Endothelial cell of umbilical vein (primary cell): ENCODE results near the gene SOX15. TPM values are rescaled to one million over a fixed set of nuclear protein-coding genes. Genes with fewer than 3 reads are reported as not detected.
A peak's percentile ranks its signal among the peaks of the same experiment; 100 is the strongest.

Source experiments
- BruUV-seq: library from RNA; stranded (reverse); fragments of 400-500 nt; replicated peaks from 2 replicates; lab custom pipeline; 2021; lab: Mats Ljungman, UMichigan
- CTCF ChIA-PET: fragments of 300-600, 350-600 bp; sonication (Branson Sonifier 250); formaldehyde crosslinking; loops from one replicate; lab custom pipeline; 2021; ENCODE audit warnings: antibody characterized with exemption, inconsistent platforms; lab: Charles Lee
- POLR2A ChIA-PET: fragments of 300-600, 350-600 bp; sonication (Branson Sonifier 250); formaldehyde crosslinking; loops from one replicate; lab custom pipeline; 2021; ENCODE audit warnings: antibody characterized with exemption, inconsistent platforms; lab: Charles Lee
- DNase-seq: peaks from one replicate; pipeline ENCODE4 v3.0.0-alpha.2; 2011; ENCODE audit warnings: low read depth, low spot score
- FAIRE-seq: peaks from 2 replicates; lab custom pipeline; 2011; peaks lifted over from hg19 to GRCh38; lab: Jason Lieb, UNC
- H2AFZ ChIP-seq: 2 replicates; pipeline ENCODE4 v1.6.0; 2012; ENCODE audit warnings: low read depth, low read length, control low read depth, inconsistent platforms
- H3K27ac ChIP-seq: 2 replicates; pipeline ENCODE4 v1.5.1; 2011; ENCODE audit warnings: low read depth, mild to moderate bottlenecking, control low read depth, low read length, moderate library complexity; ENCODE audit not compliant: insufficient read depth
- H3K27me3 ChIP-seq, 2 experiments: 2 replicates each; pipeline versions ENCODE4 v1.6.0 to v1.6.1; 2011; ENCODE audit warnings: low read length in 2 of 2, mixed read lengths in 1 of 2; ENCODE audit not compliant: control insufficient read depth in 2 of 2, insufficient read depth in 2 of 2
- H3K36me3 ChIP-seq, 2 experiments: 2 replicates in 1 of 2; 3 replicates in 1 of 2; pipeline ENCODE4 v1.5.1; 2011; ENCODE audit warnings: low read length in 2 of 2, mild to moderate bottlenecking in 1 of 2, moderate library complexity in 1 of 2; ENCODE audit not compliant: control insufficient read depth in 2 of 2, insufficient read depth in 2 of 2; ENCODE audit errors: extremely low read depth in 1 of 2
- H3K4me1 ChIP-seq: 3 replicates; pipeline ENCODE4 v1.5.1; 2011; ENCODE audit warnings: mild to moderate bottlenecking, low read length; ENCODE audit not compliant: control insufficient read depth, insufficient read depth; ENCODE audit errors: extremely low read depth
- H3K4me2 ChIP-seq: 2 replicates; pipeline ENCODE4 v1.6.1; 2011; ENCODE audit warnings: low read length, control low read depth, mixed read lengths; ENCODE audit not compliant: insufficient read depth
- H3K4me3 ChIP-seq, 3 experiments: fragments of 200-600 bp in 1 of 3; sonication (generic), shearing (Covaris generic) in 1 of 3; replicated peaks in 1 of 3; 2 replicates each; pipeline ENCODE4 v1.5.1; 2011 to 2016; ENCODE audit warnings: control low read depth in 3 of 3, low read length in 3 of 3, mild to moderate bottlenecking in 2 of 3, inconsistent platforms in 1 of 3, low read depth in 1 of 3, moderate library complexity in 1 of 3; ENCODE audit not compliant: insufficient read depth in 1 of 3
- H3K79me2 ChIP-seq: 2 replicates; pipeline ENCODE4 v1.6.0; 2012; ENCODE audit warnings: low read length, inconsistent platforms; ENCODE audit not compliant: control insufficient read depth, insufficient read depth
- H3K9ac ChIP-seq: replicated peaks from 2 replicates; pipeline ENCODE3; 2011; ENCODE audit warnings: low read length, control low read depth; ENCODE audit not compliant: insufficient read depth; ENCODE audit errors: extremely low read depth
- H3K9me1 ChIP-seq: replicated peaks from 3 replicates; pipeline ENCODE4 v1.6.0; 2011; ENCODE audit warnings: mild to moderate bottlenecking, low read length; ENCODE audit not compliant: control insufficient read depth, insufficient read depth; ENCODE audit errors: extremely low read depth
- H3K9me3 ChIP-seq: replicated peaks from 2 replicates; pipeline ENCODE4 v1.5.1; 2012; ENCODE audit warnings: low read length, inconsistent platforms; ENCODE audit not compliant: control insufficient read depth, insufficient read depth
- H4K20me1 ChIP-seq: replicated peaks from 2 replicates; pipeline ENCODE3; 2011; ENCODE audit warnings: mild to moderate bottlenecking, low read length; ENCODE audit not compliant: control insufficient read depth, insufficient read depth; ENCODE audit errors: extremely low read depth
- EZH2 ChIP-seq: IDR thresholded peaks from 2 replicates; pipeline ENCODE4 v1.6.1; 2012; ENCODE audit warnings: borderline replicate concordance, low read depth, mild to moderate bottlenecking, moderate library complexity, low read length, inconsistent platforms; ENCODE audit not compliant: severe bottlenecking
- FOS ChIP-seq: IDR thresholded peaks from 2 replicates; pipeline ENCODE4 v1.6.1; 2011; ENCODE audit warnings: mild to moderate bottlenecking, low read length, moderate library complexity, borderline replicate concordance; ENCODE audit not compliant: insufficient read depth
- GATA2 ChIP-seq: IDR thresholded peaks from 2 replicates; pipeline ENCODE4 v1.7.0; 2011; ENCODE audit warnings: low read depth, mild to moderate bottlenecking, moderate library complexity, mixed read lengths, low read length; ENCODE audit not compliant: insufficient read length, insufficient read depth
- JUN ChIP-seq: IDR thresholded peaks from 2 replicates; pipeline ENCODE4 v1.6.1; 2011; ENCODE audit warnings: borderline replicate concordance, low read depth; ENCODE audit not compliant: insufficient read length, insufficient read depth
- MAX ChIP-seq: IDR thresholded peaks from 2 replicates; pipeline ENCODE4 v1.6.1; 2011; ENCODE audit not compliant: insufficient read depth, insufficient read length
- MYC ChIP-seq: IDR thresholded peaks from one replicate; pipeline ENCODE4 v1.6.1; 2011; ENCODE audit warnings: mild to moderate bottlenecking, low read depth, low read length
- POLR2A ChIP-seq: IDR thresholded peaks from 2 replicates; pipeline ENCODE4 v1.6.1; 2012; ENCODE audit warnings: low read depth, mild to moderate bottlenecking, control low read depth, low read length
- POLR2AphosphoS5 ChIP-seq: IDR thresholded peaks from 2 replicates; pipeline ENCODE4 v1.6.1; 2012; ENCODE audit warnings: low read depth, mild to moderate bottlenecking, control low read depth, low read length, moderate library complexity; ENCODE audit not compliant: insufficient read depth
- dilution Hi-C: fragments of 300-500 bp; cut with MboI; formaldehyde crosslinking; loops from one replicate; pipeline ENCODE4 v1.15.0; 2019; ENCODE audit warnings: low sequenced_read_pairs; ENCODE audit not compliant: extremely low pct_ligation_motif_present
- intact Hi-C: fragments of 100-400 bp; cut with micrococcal nuclease; formaldehyde crosslinking; loops from one replicate; pipeline ENCODE4 v1.10.0; 2022
- polyA plus RNA-seq, 4 experiments: library from polyadenylated mRNA; depleted of rRNA in 3 of 4; stranded (reverse) in 3 of 4; unstranded in 1 of 4; fragments of >200 nt; gene quantifications; 2 replicates each; pipeline versions ENCODE4 v1.2.1 to v1.2.3, GENCODE V29; 2011 to 2012; ENCODE audit warnings: missing spikeins in 1 of 4
- total RNA-seq: library from RNA; stranded (reverse); gene quantifications from 2 replicates; pipeline ENCODE4 v1.2.3, GENCODE V29; 2021
- TF ChIP-seq, protein P1 (sequence below), 2 donors: IDR thresholded peaks; 1 replicate in 1 of 2; 2 replicates in 1 of 2; pipeline ENCODE4 v1.5.1; 2011; ENCODE audit warnings: low read length in 2 of 2, mild to moderate bottlenecking in 2 of 2, moderate library complexity in 2 of 2, control low read depth in 1 of 2, inconsistent platforms in 1 of 2, low read depth in 1 of 2; ENCODE audit not compliant: insufficient read depth in 1 of 2; ENCODE audit errors: extremely low read depth in 1 of 2

Gene SOX15
- total and polyA plus RNA-seq, 2 donors (not counting 3 experiments of a cell fraction or from before 2014, with no cell fraction given): 0.26 to 0.46 TPM

GRCh38 chr17:7573324-7574080 lies 16.4 kb downstream of the SOX15 start:
- H3K27me3 ChIP-seq: no peaks in the 10 kb centered on the region
- peak overlapping the region; percentile 98 for H3K9ac ChIP-seq
- H2AFZ ChIP-seq: no peak overlapping the region
- DNase-seq (peak; percentile 91), FAIRE-seq (peak; percentile 88)
- H3K9me3 ChIP-seq: no peaks in the 10 kb centered on the region
- dilution Hi-C loops: no loop called here
- POLR2A ChIA-PET: interaction anchor here (0.5 to 2.1 kb wide), 7 partner anchors 10 to 542 kb away, joined by 3 to 9 read pairs (median 5); partner anchors contain the start of genes MPDU1, POLR2A, TMEM256 and TP53
- intact Hi-C loops: loop anchor here (2.0 to 5.0 kb wide), 2 partner anchors 115 to 264 kb away; partner anchors contain the start of gene WRAP53
- H3K4me2 ChIP-seq: peak overlapping the region; percentile 92
- H3K4me1 ChIP-seq: peaks cover 48% of the 10 kb centered on the region
- TF ChIP-seq JUN (no peak), GATA2 (no peak), POLR2A (peak; percentile 83), MYC (peak; percentile 96), MAX (peak; percentile 85), FOS (no peak), POLR2AphosphoS5 (peak; percentile 83), EZH2 (no peak)
- TF ChIP-seq, protein P1, sequence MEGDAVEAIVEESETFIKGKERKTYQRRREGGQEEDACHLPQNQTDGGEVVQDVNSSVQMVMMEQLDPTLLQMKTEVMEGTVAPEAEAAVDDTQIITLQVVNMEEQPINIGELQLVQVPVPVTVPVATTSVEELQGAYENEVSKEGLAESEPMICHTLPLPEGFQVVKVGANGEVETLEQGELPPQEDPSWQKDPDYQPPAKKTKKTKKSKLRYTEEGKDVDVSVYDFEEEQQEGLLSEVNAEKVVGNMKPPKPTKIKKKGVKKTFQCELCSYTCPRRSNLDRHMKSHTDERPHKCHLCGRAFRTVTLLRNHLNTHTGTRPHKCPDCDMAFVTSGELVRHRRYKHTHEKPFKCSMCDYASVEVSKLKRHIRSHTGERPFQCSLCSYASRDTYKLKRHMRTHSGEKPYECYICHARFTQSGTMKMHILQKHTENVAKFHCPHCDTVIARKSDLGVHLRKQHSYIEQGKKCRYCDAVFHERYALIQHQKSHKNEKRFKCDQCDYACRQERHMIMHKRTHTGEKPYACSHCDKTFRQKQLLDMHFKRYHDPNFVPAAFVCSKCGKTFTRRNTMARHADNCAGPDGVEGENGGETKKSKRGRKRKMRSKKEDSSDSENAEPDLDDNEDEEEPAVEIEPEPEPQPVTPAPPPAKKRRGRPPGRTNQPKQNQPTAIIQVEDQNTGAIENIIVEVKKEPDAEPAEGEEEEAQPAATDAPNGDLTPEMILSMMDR (IDR thresholded peaks at IDR 0.05; ENCODE audit: extremely low read depth in 1 of 2, insufficient read depth in 1 of 2, low read depth in 1 of 2, low read length in 2 of 2): no peak
- H3K27ac ChIP-seq: peak overlapping the region; percentile 91
- peaks cover 53% of the 10 kb centered on the region for H3K79me2 ChIP-seq
- H3K4me3 ChIP-seq: peak overlapping the region; percentile 86 to 96 (median 87)
- CTCF ChIA-PET: interaction anchor here (0.6 to 6.2 kb wide), 5 partner anchors 10 to 169 kb away, joined by 4 to 40 read pairs (median 6); partner anchors contain the start of genes MPDU1, SOX15, TMEM256 and TP53
- peaks cover 9% of the 10 kb centered on the region for H4K20me1 ChIP-seq
- peaks cover 34 to 53% of the 10 kb centered on the region in 2 experiments for H3K36me3 ChIP-seq
- H3K9me1 ChIP-seq: no peaks in the 10 kb centered on the region
- BruUV-seq: TSS peak; percentile 73
